GM19193 (cell line): ENCODE results near the gene ZCCHC2.

Source experiments
- POLR2A ChIP-seq: IDR thresholded peaks from 4 replicates; pipeline ENCODE4 v1.6.1; 2011; ENCODE audit not compliant: insufficient read depth, insufficient read length; ENCODE audit errors: extremely low read depth

Gene ZCCHC2

DNA sequence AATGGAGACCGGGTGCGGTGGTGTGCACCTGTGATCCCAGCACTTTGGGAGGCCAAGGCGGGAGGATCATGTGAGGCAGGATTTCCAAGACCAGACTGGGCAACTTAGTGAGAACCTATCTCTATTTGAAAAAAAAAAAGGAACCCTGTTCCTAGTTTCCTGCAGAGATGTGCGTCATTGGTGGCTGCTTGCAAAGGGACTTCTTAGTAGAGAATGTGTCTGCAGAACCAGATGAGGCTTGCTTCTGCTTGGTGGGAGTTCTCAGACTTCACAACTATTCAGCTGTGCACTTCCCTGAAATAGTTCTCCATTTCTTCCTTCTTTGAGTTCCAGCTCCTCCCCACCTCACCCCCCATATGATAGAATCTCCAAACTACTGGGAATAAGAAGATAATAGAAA lies 22.3 kb downstream of the ZCCHC2 start:
- no peak for TF ChIP-seq POLR2A

DNA sequence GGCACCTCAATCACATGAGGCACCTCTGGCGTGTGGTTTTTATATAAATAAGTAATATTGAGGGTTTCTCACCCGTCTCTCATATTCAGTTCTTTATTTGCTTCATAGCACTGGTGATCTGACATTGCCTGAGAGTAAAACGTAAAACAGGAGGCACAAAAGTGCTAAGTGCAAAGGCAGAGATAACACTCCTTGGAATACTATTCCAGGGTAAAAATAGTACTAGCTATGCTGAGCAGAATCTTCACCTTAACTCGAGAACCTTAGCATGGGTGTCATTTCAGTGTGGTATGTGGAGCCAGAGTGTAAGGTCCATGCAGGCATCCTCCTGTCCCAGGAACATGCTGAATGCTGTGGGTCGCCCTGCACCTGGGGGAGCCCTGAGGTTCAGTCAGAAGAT lies 26.9 kb downstream of the ZCCHC2 start:
- TF ChIP-seq POLR2A, result no peak

DNA sequence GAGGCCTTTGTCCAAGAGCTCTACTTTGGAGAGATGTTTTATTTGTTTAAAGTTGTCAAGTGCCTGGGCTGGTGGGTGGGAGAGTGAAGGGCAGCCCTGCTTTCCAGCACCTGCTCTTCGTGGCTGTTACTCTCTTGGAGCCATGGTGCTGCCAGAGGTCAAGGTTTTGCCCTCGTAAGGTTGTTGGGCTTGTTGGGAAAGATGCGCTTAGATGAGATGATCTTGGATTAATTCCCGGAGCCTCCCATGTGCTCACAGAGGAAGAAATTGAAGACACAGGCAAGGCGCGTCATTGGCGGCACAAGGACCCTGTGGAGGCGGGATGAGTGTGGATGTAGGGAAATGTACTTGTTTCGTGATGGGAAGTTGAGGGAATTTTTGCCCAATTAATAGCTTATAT lies 27.9 kb downstream of the ZCCHC2 start:
- TF ChIP-seq POLR2A, result no peak

DNA sequence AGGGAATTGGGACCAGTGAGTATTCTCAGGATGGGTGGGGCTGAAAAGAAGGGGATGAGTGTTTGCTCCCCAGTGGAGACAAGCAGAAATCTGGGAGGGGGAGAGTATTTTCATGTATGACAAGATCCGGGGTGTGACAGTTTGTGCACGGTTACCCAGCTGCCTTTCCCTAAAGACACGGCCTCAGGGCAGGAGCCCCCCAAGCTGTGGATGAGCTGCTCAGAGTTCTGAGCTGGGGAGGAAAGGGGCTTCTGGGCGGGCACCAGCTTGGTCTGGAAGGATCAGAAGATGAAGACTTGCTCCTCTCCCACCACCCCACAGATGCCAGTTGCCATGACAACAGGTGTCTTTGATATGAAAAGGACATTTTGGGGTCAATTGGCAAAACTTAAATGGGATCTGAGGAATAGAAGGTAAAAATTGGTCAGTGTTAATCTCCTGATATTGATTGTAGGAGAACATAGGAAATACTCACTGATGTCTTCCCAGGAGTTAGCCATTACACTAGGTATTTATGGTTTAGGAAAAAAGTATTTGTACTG lies 29.2 kb downstream of the ZCCHC2 start:
- TF ChIP-seq POLR2A, result no peak

DNA sequence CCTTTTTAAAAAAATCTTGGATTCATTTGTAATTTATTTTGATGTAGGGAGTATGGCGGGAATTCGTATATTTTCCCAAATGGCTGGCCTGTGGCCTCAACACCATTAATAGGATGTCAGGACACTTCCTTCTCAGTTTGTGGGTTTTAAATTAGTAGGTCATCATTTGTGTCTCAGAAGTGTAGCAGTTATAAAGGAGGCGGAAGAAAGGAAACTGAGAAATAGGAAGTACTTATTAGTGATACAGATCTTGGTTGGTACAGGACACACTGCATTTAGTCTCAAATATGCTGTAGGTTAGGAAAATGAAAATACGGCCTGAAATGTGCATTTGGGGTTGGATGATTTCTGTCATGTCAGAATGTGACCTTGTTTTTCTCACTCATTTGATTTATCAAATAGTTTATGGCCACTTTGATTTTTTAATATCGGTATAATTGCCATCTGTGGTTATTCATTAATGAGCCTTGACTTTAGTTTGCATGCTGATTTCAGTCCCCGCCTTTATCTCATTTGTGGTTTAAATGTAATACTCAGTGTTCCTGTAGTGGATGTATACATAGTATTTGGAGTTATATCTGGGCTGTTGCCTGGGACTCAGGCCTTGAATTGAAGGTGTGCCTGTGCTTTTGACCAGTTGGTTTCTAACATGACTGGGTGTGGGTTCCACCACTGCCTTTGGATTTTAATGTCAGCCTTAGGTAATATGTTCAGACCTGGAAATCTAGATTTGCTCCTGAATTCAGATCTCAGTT lies 31.4 kb downstream of the ZCCHC2 start:
- no peak for TF ChIP-seq POLR2A

DNA sequence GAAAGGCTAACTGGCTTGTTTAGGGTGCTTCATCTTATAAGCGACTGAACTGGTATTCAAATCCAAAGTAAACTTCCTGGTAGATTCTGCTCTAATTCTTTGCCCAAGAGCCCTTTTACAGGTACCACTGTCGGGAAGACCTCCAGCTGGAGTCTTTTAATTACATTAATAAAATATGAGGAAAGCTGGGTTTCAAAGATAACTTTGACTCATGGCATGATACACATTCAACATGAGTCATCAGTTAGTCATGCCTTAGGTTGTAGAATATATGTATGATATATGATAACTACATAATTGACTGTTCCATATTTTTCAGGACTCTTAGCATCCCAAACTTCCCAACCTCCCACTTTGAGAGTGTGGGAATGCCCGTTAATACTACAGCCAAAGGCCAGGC lies 32.3 kb downstream of the ZCCHC2 start:
- no peak for TF ChIP-seq POLR2A

DNA sequence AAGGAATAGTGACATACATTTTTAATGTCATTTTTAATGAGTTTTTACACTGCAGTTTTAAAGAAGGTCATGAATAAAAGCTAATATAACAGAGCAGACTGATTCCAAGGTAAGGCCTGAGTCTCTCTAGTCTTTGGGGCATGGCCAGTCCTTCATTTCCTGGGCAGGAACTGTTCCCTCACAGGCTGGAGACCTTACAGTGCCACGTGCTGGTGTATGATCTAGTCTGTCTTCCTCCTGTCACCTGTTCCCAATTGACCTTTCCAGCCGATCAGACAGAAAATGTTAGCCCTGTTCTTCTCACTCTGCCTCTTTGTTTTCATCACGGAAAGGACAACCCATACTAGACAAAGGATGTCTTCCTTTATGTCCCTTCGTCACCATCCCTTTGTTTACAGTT lies 33.6 kb downstream of the ZCCHC2 start:
- no peak for TF ChIP-seq POLR2A

DNA sequence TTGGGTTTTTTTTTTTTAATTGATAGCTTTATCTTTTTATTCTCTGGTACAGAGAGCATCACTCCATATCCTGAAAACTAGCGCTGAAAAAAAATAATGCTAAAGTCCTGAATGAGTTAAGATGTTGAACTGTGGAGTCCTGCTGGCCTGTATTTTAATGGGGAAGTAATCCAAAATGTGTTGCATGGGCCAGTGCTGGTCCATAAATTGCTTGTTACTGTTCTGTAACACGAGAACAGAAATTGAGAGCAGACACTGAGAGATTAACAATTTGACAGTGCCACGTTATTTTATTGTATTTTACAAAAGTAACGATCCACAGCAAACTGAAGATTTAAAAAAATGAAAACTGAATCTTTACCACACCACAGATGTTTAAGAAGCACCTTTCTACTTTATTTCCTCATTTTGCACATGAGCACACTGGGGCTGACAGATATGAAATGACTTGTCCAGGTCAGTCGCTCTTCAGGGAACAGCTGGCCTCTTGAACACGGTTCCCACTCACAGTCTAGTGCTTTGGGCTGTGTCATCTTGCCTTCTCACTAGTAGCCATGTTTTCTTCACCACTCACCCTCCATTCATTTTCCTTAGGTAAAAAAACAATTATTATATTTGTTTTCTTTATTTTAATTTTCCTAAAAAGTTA lies 35.3 kb downstream of the ZCCHC2 start:
- no peak for TF ChIP-seq POLR2A

DNA sequence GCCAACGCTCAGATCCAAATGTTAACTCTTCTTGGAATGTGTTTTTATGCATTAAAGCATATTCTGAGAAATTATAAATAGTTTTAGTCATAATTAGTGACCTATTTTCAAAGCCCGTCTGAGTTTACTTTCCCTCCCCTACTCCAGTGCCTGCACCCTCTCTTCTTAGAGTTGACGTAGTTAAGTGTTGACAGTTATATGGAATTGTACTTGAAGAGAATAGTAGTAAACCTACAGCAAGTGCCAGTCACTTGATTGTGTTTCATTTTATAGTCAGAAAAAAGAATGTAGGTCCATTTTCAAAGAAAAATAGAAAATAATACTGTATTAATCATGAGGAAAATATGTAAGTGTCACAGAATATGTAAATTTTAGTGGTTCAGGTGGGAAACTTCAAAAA lies 41.2 kb downstream of the ZCCHC2 start:
- no peak for TF ChIP-seq POLR2A

DNA sequence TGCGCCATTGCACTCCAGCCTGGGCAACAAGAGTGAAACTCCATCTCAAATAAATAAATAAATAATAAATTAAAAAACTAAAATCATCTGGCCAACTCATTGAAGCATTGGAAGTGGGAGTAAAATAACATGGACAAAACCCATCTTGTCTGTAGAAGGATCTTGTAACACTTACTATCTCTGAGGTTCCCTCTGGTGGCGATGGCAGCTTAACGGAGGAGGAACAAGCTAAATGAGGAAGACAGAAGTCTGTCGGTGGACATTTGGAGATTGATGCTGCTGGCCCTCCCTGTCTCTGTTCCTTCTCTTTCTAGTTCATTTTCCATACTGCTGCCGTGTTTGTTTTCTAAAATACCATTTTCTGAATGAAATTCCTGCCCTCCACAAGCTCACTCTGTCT lies 43.4 kb downstream of the ZCCHC2 start:
- no peak for TF ChIP-seq POLR2A

DNA sequence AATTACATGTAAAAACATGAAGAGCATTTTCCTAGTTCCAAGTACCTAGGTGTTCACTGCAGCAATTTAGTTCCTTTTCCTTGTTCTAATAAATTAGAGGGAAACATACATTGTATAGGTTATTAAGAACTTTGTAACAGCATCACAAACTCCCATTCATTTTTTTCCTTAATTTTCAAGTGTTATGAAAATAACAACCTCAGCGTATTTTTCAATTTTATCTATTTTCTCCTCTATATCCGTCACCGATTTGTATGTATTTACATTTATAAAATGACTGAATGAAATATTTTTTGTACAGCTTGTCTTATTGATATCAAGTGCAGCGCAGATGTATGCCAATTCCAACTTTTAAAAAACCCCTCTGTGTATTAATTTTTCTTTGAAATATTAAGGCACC lies 44.0 kb downstream of the ZCCHC2 start:
- TF ChIP-seq POLR2A, result no peak

DNA sequence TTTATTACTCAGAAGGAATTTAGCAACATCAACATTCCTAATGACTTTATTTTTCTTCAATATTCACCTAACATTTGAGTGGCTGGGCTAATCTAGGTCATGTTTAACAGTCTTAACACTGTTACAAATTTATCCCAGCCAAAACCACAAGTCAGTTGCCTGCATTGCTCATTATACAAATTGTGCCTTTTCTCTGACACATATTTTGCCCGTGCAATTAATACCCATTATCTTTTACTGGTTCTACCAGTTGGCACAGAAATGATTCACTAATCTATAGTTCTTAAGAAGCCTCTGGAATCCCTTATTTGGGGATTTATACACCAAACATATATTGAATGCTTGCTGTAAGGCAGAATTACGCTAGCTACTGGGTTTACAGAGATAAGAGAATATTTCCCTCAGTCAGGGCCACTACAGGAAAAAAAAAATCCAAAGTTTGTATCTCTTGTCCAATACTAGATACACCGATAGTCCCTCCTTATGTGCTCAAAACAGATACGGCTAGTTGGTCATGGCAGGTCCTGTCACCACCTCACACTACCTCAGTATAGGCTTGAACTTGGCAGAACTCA lies 46.3 kb downstream of the ZCCHC2 start:
- no peak for TF ChIP-seq POLR2A

DNA sequence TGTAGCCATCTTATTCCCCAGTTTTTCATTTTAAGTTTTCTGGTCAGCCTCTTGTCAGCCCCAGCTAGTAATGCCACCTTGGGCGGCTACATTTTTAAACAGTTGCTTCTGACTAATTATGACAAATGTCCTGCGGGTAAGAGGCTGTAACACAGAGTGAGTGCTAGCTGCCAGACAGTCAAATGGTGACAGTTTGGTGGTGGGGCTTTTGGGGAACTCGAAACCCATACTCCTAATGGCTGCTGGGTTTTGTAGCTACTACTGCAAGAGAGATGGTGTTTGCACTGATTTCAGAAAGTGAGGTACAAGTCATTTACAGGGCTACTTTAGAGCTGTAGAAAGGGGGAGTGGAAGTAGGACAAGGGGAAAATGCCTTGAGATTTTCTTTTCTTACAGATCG lies 48.2 kb downstream of the ZCCHC2 start:
- no peak for TF ChIP-seq POLR2A

DNA sequence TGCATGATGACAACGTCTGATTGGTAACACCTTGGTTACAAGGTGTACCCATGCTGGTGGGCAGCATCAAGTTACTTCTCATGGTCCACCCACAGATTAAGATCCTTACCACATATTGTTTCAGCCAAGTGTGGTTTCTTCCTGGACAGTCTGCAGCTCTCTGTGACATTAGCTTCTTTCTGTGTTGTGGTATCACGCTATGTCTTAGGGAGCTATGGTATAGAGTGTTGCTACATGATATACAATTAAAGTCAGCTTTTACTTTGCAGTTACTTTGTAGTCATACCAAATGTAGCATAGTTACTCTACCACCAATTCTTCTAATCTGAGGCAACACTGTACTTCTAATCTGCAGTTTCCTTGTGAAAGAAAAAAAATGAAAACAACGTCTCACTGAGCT lies 48.8 kb downstream of the ZCCHC2 start:
- no peak for TF ChIP-seq POLR2A

DNA sequence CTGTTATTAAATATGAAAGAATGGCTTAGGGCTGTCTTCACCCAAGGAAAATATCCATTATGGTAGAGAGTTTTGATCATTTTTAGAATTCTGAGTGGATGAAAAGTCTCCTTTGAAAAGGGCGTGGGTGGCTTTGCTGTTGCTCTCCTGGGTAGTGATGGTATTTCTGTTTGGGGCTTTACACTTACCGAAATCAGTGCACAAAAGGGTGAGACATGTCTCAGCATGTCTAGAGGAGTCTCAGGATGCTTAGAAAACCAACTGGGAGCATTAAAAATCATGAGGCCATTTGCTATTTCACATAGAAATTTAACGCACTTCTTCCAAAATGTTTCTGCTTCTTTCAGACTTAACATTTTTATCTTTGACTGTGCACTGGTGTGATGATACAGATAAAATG lies 49.6 kb downstream of the ZCCHC2 start:
- no peak for TF ChIP-seq POLR2A

DNA sequence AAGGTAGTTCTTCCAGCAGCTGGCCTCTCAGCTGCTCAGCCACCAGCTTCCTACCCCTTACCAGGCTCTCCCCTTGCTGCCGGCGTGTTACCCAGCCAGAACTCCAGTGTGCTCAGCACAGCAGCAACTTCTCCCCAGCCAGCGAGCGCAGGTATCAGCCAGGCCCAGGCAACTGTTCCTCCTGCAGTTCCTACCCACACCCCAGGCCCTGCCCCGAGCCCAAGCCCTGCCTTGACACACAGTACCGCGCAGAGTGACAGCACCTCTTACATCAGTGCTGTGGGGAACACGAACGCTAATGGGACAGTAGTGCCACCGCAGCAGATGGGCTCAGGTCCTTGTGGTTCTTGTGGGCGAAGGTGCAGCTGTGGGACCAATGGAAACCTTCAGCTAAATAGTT lies 52.0 kb downstream of the ZCCHC2 start:
- no peak for TF ChIP-seq POLR2A
